Measurements from ENCODE around the gene NKTR.

GRCh38 chr3:42693530-42693930 is 93.0 kb downstream of the NKTR start:
- TF ChIP-seq POLR2A (IDR thresholded peaks at IDR 0.05) (no peak), CTCF (IDR thresholded peaks at IDR 0.05) (no peak)

Measured in testis (tissue), 2 donors.